ENCODE results near the gene CACNA1C. TPM values are rescaled to one million over a fixed set of nuclear protein-coding genes. Genes with fewer than 3 reads are reported as not detected.

CACNA1C gene
- total RNA-seq, 1 donor from 2014 or later: 0.02 TPM

GRCh38 chr12:2475984-2476383, 423.2 kb downstream of the CACNA1C start:
- TF ChIP-seq CTCF (IDR thresholded peaks at IDR 0.05): no peak
- ChIA-PET CTCF (no interaction called here), POLR2A (no interaction called here)
- H3K4me1 Mint-ChIP-seq: no peaks in the 10 kb centered on the region
- DNase-seq: no peak
- ATAC-seq (ENCODE audit: low read depth): no peak
- peaks cover 3% of the 10 kb centered on the region for H3K9me3 Mint-ChIP-seq
- intact Hi-C loops (cut with micrococcal nuclease): no loop called here
- H3K4me3 Mint-ChIP-seq: no peak overlapping the region
- no peak overlapping the region for H3K27ac Mint-ChIP-seq
- no peaks in the 10 kb centered on the region for H3K36me3 Mint-ChIP-seq (ENCODE audit: low read depth)
- no peaks in the 10 kb centered on the region for H3K27me3 Mint-ChIP-seq

- Mint-ChIP-seq H3K4me1 (no peaks in the 10 kb centered on the region), H3K9me3 (peaks cover 1% of the 10 kb centered on the region), H3K27me3 (no peaks in the 10 kb centered on the region), H3K27ac (no peak overlapping the region), H3K4me3 (no peak overlapping the region), H3K36me3 (ENCODE audit: low read depth) (no peaks in the 10 kb centered on the region)
- ChIA-PET POLR2A (no interaction called here), CTCF (no interaction called here)
- no peak for DNase-seq
- TF ChIP-seq CTCF (IDR thresholded peaks at IDR 0.05): no peak
- intact Hi-C loops (cut with micrococcal nuclease): no loop called here
- no peak for ATAC-seq (ENCODE audit: low read depth)
Measured at GRCh38 chr12:2477009-2477766, 424.4 kb downstream of the CACNA1C start.

DNA sequence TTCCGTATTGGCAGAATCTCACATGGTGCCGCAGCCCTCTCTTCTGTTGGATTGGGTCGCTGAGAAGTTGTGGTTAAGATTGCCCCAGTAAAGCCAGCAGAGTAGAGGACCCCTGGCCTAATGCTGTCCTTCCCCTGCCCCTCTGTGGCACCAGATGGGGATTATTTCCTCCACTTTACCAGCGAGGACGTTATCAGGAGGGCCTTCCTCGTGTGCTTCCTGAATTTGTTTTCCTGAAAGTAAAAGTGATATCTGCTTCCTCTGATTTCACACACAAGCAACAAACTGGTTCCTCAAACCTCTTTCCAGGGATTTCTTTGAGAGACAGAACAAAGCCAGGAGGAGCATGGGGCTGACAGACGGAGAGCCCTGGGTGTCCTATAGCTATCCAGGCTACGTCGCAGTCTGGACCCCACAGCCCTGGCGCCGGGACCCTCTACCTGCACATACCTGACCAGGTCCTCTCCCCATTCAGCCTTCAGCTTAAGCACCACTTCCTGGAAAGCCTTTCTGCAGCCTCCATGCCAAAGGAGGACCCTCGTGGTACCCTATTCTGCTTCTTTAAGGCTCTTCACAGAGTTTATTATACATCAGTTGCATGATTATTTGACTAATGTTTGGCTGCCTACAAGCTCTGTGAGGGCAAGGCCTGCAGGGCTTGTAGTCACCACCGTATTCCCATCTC, 427.2 kb downstream of the CACNA1C start:
- no peaks in the 10 kb centered on the region for H3K4me1 Mint-ChIP-seq
- ChIA-PET CTCF (no interaction called here), POLR2A (no interaction called here)
- intact Hi-C loops (cut with micrococcal nuclease): no loop called here
- no peak for TF ChIP-seq CTCF (IDR thresholded peaks at IDR 0.05)
- no peak for DNase-seq
- no peak overlapping the region for H3K27ac Mint-ChIP-seq
- no peak for ATAC-seq (ENCODE audit: low read depth)
- H3K9me3 Mint-ChIP-seq: no peaks in the 10 kb centered on the region
- H3K4me3 Mint-ChIP-seq: no peak overlapping the region
- no peaks in the 10 kb centered on the region for H3K36me3 Mint-ChIP-seq (ENCODE audit: low read depth)
- H3K27me3 Mint-ChIP-seq: no peaks in the 10 kb centered on the region

GRCh38 chr12:2481346-2481745, 428.6 kb downstream of the CACNA1C start:
- H3K27me3 Mint-ChIP-seq: no peaks in the 10 kb centered on the region
- no peak for DNase-seq
- no peak overlapping the region for H3K27ac Mint-ChIP-seq
- no peak for TF ChIP-seq CTCF (IDR thresholded peaks at IDR 0.05)
- no peaks in the 10 kb centered on the region for H3K36me3 Mint-ChIP-seq (ENCODE audit: low read depth)
- H3K9me3 Mint-ChIP-seq: no peaks in the 10 kb centered on the region
- ChIA-PET CTCF (no interaction called here), POLR2A (no interaction called here)
- H3K4me3 Mint-ChIP-seq: no peak overlapping the region
- intact Hi-C loops (cut with micrococcal nuclease): no loop called here
- no peak for ATAC-seq (ENCODE audit: low read depth)
- H3K4me1 Mint-ChIP-seq: no peaks in the 10 kb centered on the region

GRCh38 chr12:2481951-2482350, 429.2 kb downstream of the CACNA1C start:
- H3K36me3 Mint-ChIP-seq (ENCODE audit: low read depth): no peaks in the 10 kb centered on the region
- no peak for TF ChIP-seq CTCF (IDR thresholded peaks at IDR 0.05)
- no peak overlapping the region for H3K27ac Mint-ChIP-seq
- H3K4me1 Mint-ChIP-seq: no peaks in the 10 kb centered on the region
- ChIA-PET POLR2A (no interaction called here), CTCF (no interaction called here)
- intact Hi-C loops (cut with micrococcal nuclease): no loop called here
- no peaks in the 10 kb centered on the region for H3K27me3 Mint-ChIP-seq
- DNase-seq: no peak
- ATAC-seq (ENCODE audit: low read depth): no peak
- no peaks in the 10 kb centered on the region for H3K9me3 Mint-ChIP-seq
- no peak overlapping the region for H3K4me3 Mint-ChIP-seq

Measured in activated B cell treated with CpG ODN at 0.5 μM for 24 hours (primary cell).